Measurements from ENCODE around the gene TBXA2R.

DNA sequence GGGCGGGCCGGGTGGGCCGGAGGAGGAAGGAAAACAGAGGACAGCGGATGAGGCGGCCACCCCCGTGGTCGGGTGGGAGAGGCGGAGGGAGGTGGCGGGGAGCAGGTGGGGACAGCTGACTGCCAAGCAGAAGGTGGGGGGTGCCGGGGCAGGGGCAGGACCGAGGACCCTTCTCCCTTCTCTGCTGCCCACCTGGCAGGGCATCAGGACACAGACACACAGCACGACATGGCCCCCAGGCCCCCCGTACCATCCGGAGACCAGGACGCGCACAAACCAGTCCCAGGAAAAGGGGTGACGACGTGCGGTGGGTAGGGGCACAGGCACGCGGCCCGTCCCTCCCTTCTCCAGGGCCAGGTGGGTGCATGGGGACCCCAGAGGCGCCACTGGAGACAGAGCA, 30.9 kb upstream of the TBXA2R start:
- TF ChIP-seq, protein P1, sequence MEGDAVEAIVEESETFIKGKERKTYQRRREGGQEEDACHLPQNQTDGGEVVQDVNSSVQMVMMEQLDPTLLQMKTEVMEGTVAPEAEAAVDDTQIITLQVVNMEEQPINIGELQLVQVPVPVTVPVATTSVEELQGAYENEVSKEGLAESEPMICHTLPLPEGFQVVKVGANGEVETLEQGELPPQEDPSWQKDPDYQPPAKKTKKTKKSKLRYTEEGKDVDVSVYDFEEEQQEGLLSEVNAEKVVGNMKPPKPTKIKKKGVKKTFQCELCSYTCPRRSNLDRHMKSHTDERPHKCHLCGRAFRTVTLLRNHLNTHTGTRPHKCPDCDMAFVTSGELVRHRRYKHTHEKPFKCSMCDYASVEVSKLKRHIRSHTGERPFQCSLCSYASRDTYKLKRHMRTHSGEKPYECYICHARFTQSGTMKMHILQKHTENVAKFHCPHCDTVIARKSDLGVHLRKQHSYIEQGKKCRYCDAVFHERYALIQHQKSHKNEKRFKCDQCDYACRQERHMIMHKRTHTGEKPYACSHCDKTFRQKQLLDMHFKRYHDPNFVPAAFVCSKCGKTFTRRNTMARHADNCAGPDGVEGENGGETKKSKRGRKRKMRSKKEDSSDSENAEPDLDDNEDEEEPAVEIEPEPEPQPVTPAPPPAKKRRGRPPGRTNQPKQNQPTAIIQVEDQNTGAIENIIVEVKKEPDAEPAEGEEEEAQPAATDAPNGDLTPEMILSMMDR (IDR thresholded peaks at IDR 0.05): no peak
- TF ChIP-seq POLR2AphosphoS5 (IDR thresholded peaks at IDR 0.05) (no peak), POLR2A (IDR thresholded peaks at IDR 0.05) (no peak)

Data from suprapubic skin (tissue), 4 donors.